Astrocyte (in vitro differentiated cells and primary cell): Measurements from ENCODE around the gene ARAP2. TPM values are rescaled to one million over a fixed set of nuclear protein-coding genes. Genes with fewer than 3 reads are reported as not detected.

Experiments
- DNase-seq: peaks from one replicate; pipeline ENCODE4 v3.0.0-alpha.2; 2010; ENCODE audit warnings: low read depth
- FAIRE-seq: peaks from 2 replicates; lab custom pipeline; 2011; peaks lifted over from hg19 to GRCh38; lab: Jason Lieb, UNC
- H2AFZ ChIP-seq: 2 replicates; pipeline ENCODE4 v1.6.0; 2012; ENCODE audit warnings: low read depth, low read length, inconsistent platforms
- H3K27ac ChIP-seq: 2 replicates; pipeline ENCODE4 v1.5.1; 2011; ENCODE audit warnings: low read depth, low read length, inconsistent platforms
- H3K27me3 ChIP-seq: 2 replicates; pipeline ENCODE4 v1.6.0; 2011; ENCODE audit warnings: low read length, inconsistent platforms; ENCODE audit not compliant: insufficient read depth
- H3K36me3 ChIP-seq: 2 replicates; pipeline ENCODE4 v1.5.1; 2011; ENCODE audit warnings: low read length, inconsistent platforms; ENCODE audit not compliant: insufficient read depth
- H3K4me1 ChIP-seq: 2 replicates; pipeline ENCODE4 v1.5.1; 2011; ENCODE audit warnings: low read length, inconsistent platforms; ENCODE audit not compliant: insufficient read depth
- H3K4me2 ChIP-seq: 2 replicates; pipeline ENCODE4 v1.6.0; 2012; ENCODE audit warnings: low read length, inconsistent platforms
- H3K4me3 ChIP-seq: 2 replicates; pipeline ENCODE4 v1.5.1; 2011; ENCODE audit warnings: low read depth, mild to moderate bottlenecking, low read length, inconsistent platforms; ENCODE audit not compliant: insufficient read depth
- H3K79me2 ChIP-seq: 2 replicates; pipeline ENCODE4 v1.6.0; 2012; ENCODE audit warnings: mild to moderate bottlenecking, low read length, inconsistent platforms; ENCODE audit not compliant: insufficient read depth
- H3K9ac ChIP-seq: 2 replicates; pipeline ENCODE4 v1.6.0; 2012; ENCODE audit warnings: mild to moderate bottlenecking, low read length, inconsistent platforms
- H3K9me3 ChIP-seq: 2 replicates; pipeline ENCODE4 v1.5.1; 2012; ENCODE audit warnings: low read depth, mild to moderate bottlenecking, low read length, inconsistent platforms; ENCODE audit not compliant: insufficient read depth
- H4K20me1 ChIP-seq: 2 replicates; pipeline ENCODE4 v1.6.0; 2012; ENCODE audit warnings: low read length, inconsistent platforms; ENCODE audit not compliant: insufficient read depth
- H3K27ac Mint-ChIP-seq: one replicate; pipeline ENCODE4 v1.8.0; 2021; ENCODE audit warnings: mild to moderate bottlenecking, mixed read lengths; ENCODE audit not compliant: unreplicated experiment
- H3K27me3 Mint-ChIP-seq: one replicate; pipeline ENCODE4 v1.8.0; 2021; ENCODE audit warnings: low read depth, mixed read lengths; ENCODE audit not compliant: unreplicated experiment
- H3K36me3 Mint-ChIP-seq: one replicate; pipeline ENCODE4 v1.8.0; 2021; ENCODE audit warnings: low read depth, mixed read lengths; ENCODE audit not compliant: unreplicated experiment
- H3K4me1 Mint-ChIP-seq: one replicate; pipeline ENCODE4 v1.8.0; 2021; ENCODE audit warnings: low read depth, mixed read lengths; ENCODE audit not compliant: unreplicated experiment
- H3K4me3 Mint-ChIP-seq: one replicate; pipeline ENCODE4 v1.8.0; 2021; ENCODE audit warnings: mild to moderate bottlenecking, moderate library complexity, mixed read lengths; ENCODE audit not compliant: unreplicated experiment
- H3K9me3 Mint-ChIP-seq: one replicate; pipeline ENCODE4 v1.8.0; 2021; ENCODE audit warnings: mild to moderate bottlenecking, mixed read lengths; ENCODE audit not compliant: unreplicated experiment
- CTCF ChIP-seq: IDR thresholded peaks from 2 replicates; pipeline ENCODE4 v1.5.1; 2011; ENCODE audit warnings: low read depth, mild to moderate bottlenecking, inconsistent platforms, low read length, moderate library complexity; ENCODE audit not compliant: insufficient read depth
- EZH2 ChIP-seq: IDR thresholded peaks from 2 replicates; pipeline ENCODE4 v1.6.1; 2012; ENCODE audit warnings: mild to moderate bottlenecking, low read length, inconsistent platforms; ENCODE audit not compliant: insufficient read depth
- total RNA-seq: library from RNA; stranded (reverse); gene quantifications from 2 replicates; pipeline ENCODE4 v1.2.1, GENCODE V29; 2021

Gene ARAP2
- total RNA-seq, 1 donor from 2014 or later = 9.6 TPM

GRCh38 chr4:36233567-36234266 is 10.6 kb downstream of the ARAP2 start:
- H3K27me3 Mint-ChIP-seq = no peaks in the 10 kb centered on the region
- peaks cover 3% of the 10 kb centered on the region for H3K9me3 Mint-ChIP-seq
- no peaks in the 10 kb centered on the region for H3K4me1 ChIP-seq
- peaks cover 3% of the 10 kb centered on the region for H3K36me3 Mint-ChIP-seq
- no peak overlapping the region for H3K4me3 Mint-ChIP-seq
- peaks cover 3% of the 10 kb centered on the region for H3K79me2 ChIP-seq
- DNase-seq (no peak), FAIRE-seq (no peak)
- no peaks in the 10 kb centered on the region for H3K27me3 ChIP-seq
- H3K4me3 ChIP-seq = no peak overlapping the region
- no peaks in the 10 kb centered on the region for H3K9me3 ChIP-seq
- H3K9ac ChIP-seq = no peak overlapping the region
- H3K36me3 ChIP-seq = no peaks in the 10 kb centered on the region
- H3K4me1 Mint-ChIP-seq = peaks cover 8% of the 10 kb centered on the region
- no peak overlapping the region for H3K27ac ChIP-seq
- H4K20me1 ChIP-seq = no peaks in the 10 kb centered on the region
- no peak overlapping the region for H2AFZ ChIP-seq
- TF ChIP-seq CTCF = no peak
- no peak for TF ChIP-seq EZH2
- H3K4me2 ChIP-seq = no peak overlapping the region
- no peak overlapping the region for H3K27ac Mint-ChIP-seq

- Mint-ChIP-seq H3K27me3 (no peaks in the 10 kb centered on the region), H3K27ac (no peak overlapping the region), H3K9me3 (peaks cover 1% of the 10 kb centered on the region), H3K36me3 (no peaks in the 10 kb centered on the region), H3K4me3 (no peak overlapping the region), H3K4me1 (peaks cover 6% of the 10 kb centered on the region)
- H4K20me1 ChIP-seq = no peaks in the 10 kb centered on the region
- DNase-seq (no peak), FAIRE-seq (no peak)
- H3K9me3 ChIP-seq = no peaks in the 10 kb centered on the region
- H3K4me2 ChIP-seq = no peak overlapping the region
- no peaks in the 10 kb centered on the region for H3K27me3 ChIP-seq
- TF ChIP-seq CTCF (no peak), EZH2 (no peak)
- H3K79me2 ChIP-seq = peaks cover 3% of the 10 kb centered on the region
- no peak overlapping the region for H3K4me3 ChIP-seq
- H2AFZ ChIP-seq = no peak overlapping the region
- no peaks in the 10 kb centered on the region for H3K4me1 ChIP-seq
- H3K27ac ChIP-seq = no peak overlapping the region
- H3K36me3 ChIP-seq = no peaks in the 10 kb centered on the region
- H3K9ac ChIP-seq = no peak overlapping the region
Observed at GRCh38 chr4:36230534-36230933, 13.8 kb downstream of the ARAP2 start.

- FAIRE-seq (no peak), DNase-seq (no peak)
- H3K4me3 Mint-ChIP-seq = no peak overlapping the region
- Histone ChIP-seq H3K27me3 (no peaks in the 10 kb centered on the region), H3K79me2 (no peaks in the 10 kb centered on the region), H2AFZ (no peak overlapping the region), H3K9me3 (no peaks in the 10 kb centered on the region), H3K36me3 (no peaks in the 10 kb centered on the region), H3K9ac (no peak overlapping the region), H4K20me1 (no peaks in the 10 kb centered on the region), H3K27ac (no peak overlapping the region), H3K4me2 (no peak overlapping the region), H3K4me1 (peaks cover under 1% of the 10 kb centered on the region), H3K4me3 (no peak overlapping the region)
- peaks cover 6% of the 10 kb centered on the region for H3K4me1 Mint-ChIP-seq
- peaks cover 1% of the 10 kb centered on the region for H3K9me3 Mint-ChIP-seq
- H3K27ac Mint-ChIP-seq = no peak overlapping the region
- TF ChIP-seq EZH2 (no peak), CTCF (no peak)
- H3K36me3 Mint-ChIP-seq = no peaks in the 10 kb centered on the region
- H3K27me3 Mint-ChIP-seq = no peaks in the 10 kb centered on the region
Observed at GRCh38 chr4:36227913-36228312, 16.4 kb downstream of the ARAP2 start.
